H1 (cell line): ENCODE results near the gene DENND5B. TPM values are rescaled to one million over a fixed set of nuclear protein-coding genes. Genes with fewer than 3 reads are reported as not detected.
A peak's percentile ranks its signal among the peaks of the same experiment; 100 is the strongest.

Experiments used
- CTCF ChIA-PET: fragments of 300-600 bp; sonication (Branson Sonifier 250); formaldehyde crosslinking; loops from one replicate; lab custom pipeline; 2021; ENCODE audit not compliant: partially characterized antibody; lab: Charles Lee
- POLR2A ChIA-PET: fragments of 300-600 bp; sonication (Branson Sonifier 250); formaldehyde crosslinking; loops from one replicate; lab custom pipeline; 2021; ENCODE audit warnings: inconsistent platforms; ENCODE audit not compliant: partially characterized antibody; lab: Charles Lee
- DNase-seq, 2 experiments: peaks; one replicate each; pipeline versions ENCODE4 v3.0.0 to v3.0.0-alpha.2; 2010 to 2022; ENCODE audit warnings: low spot score in 2 of 2, low read depth in 1 of 2, mixed read lengths in 1 of 2
- FAIRE-seq: peaks from 2 replicates; lab custom pipeline; 2011; peaks lifted over from hg19 to GRCh38; lab: Jason Lieb, UNC
- H2AFZ ChIP-seq: 2 replicates; pipeline ENCODE4 v1.8.1; 2012; ENCODE audit warnings: low read length, inconsistent platforms
- H2AK5ac ChIP-seq: 2 replicates; pipeline ENCODE4 v1.6.1; 2013; ENCODE audit warnings: low read depth, low read length
- H2BK120ac ChIP-seq: replicated peaks from 2 replicates; pipeline ENCODE3; 2013; ENCODE audit warnings: low read depth, low read length, inconsistent platforms
- H2BK12ac ChIP-seq: 2 replicates; pipeline ENCODE4 v1.6.1; 2013; ENCODE audit warnings: low read depth, low read length
- H2BK15ac ChIP-seq: 2 replicates; pipeline ENCODE4 v1.6.1; 2013; ENCODE audit warnings: low read length
- H2BK20ac ChIP-seq: 2 replicates; pipeline ENCODE4 v1.6.1; 2013; ENCODE audit warnings: low read length
- H2BK5ac ChIP-seq: 2 replicates; pipeline ENCODE4 v1.6.1; 2013; ENCODE audit warnings: low read depth, low read length
- H3K14ac ChIP-seq: 2 replicates; pipeline ENCODE4 v1.6.1; 2013; ENCODE audit warnings: inconsistent platforms; ENCODE audit not compliant: insufficient read length
- H3K18ac ChIP-seq: 2 replicates; pipeline ENCODE4 v1.6.1; 2013; ENCODE audit warnings: low read length; ENCODE audit errors: extremely low read depth
- H3K23ac ChIP-seq: 2 replicates; pipeline ENCODE4 v1.6.1; 2013; ENCODE audit warnings: inconsistent platforms; ENCODE audit not compliant: insufficient read length
- H3K23me2 ChIP-seq: 2 replicates; pipeline ENCODE4 v1.6.1; 2013; ENCODE audit warnings: low read depth, low read length
- H3K27ac ChIP-seq: 2 replicates; pipeline ENCODE4 v1.6.1; 2011; ENCODE audit warnings: low read depth, low read length, inconsistent platforms
- H3K27me3 ChIP-seq, 4 experiments: replicated peaks in 1 of 4; 1 replicate in 1 of 4; 2 replicates in 3 of 4; pipeline versions ENCODE4 v1.6.1 to v1.8.1; 2011 to 2013; ENCODE audit warnings: low read length in 3 of 4, mild to moderate bottlenecking in 3 of 4, inconsistent platforms in 2 of 4, mixed read lengths in 2 of 4, moderate library complexity in 1 of 4; ENCODE audit not compliant: control insufficient read depth in 3 of 4, insufficient read depth in 3 of 4; ENCODE audit errors: extremely low read depth in 1 of 4
- H3K36me3 ChIP-seq, 4 experiments: 2 replicates each; pipeline versions ENCODE4 v1.6.1 to v1.8.1; 2011 to 2013; ENCODE audit warnings: mild to moderate bottlenecking in 4 of 4, low read length in 3 of 4, moderate library complexity in 2 of 4, control low read depth in 1 of 4, inconsistent platforms in 1 of 4; ENCODE audit not compliant: insufficient read depth in 4 of 4, control insufficient read depth in 2 of 4
- H3K4ac ChIP-seq: replicated peaks from 2 replicates; pipeline ENCODE3; 2013; ENCODE audit warnings: low read length, low read depth, mixed read lengths, inconsistent platforms; ENCODE audit not compliant: insufficient read length
- H3K4me1 ChIP-seq, 4 experiments: replicated peaks in 1 of 4; 1 replicate in 1 of 4; 2 replicates in 3 of 4; pipeline versions ENCODE4 v1.6.1 to v1.8.1; 2011 to 2013; ENCODE audit warnings: low read length in 3 of 4, inconsistent platforms in 2 of 4, mixed read lengths in 1 of 4; ENCODE audit not compliant: insufficient read depth in 4 of 4, control insufficient read depth in 3 of 4
- H3K4me2 ChIP-seq, 2 experiments: 2 replicates each; pipeline versions ENCODE4 v1.6.1 to v1.8.1; 2011 to 2013; ENCODE audit warnings: low read depth in 2 of 2, low read length in 2 of 2, control low read depth in 1 of 2, inconsistent platforms in 1 of 2, mild to moderate bottlenecking in 1 of 2; ENCODE audit not compliant: insufficient read depth in 1 of 2
- H3K4me3 ChIP-seq, 4 experiments: fragments of 200-600, 300-600 bp in 1 of 4; sonication (generic), shearing (Covaris generic), sonication (Bioruptor Twin) in 1 of 4; 2 replicates each; pipeline versions ENCODE4 v1.5.1 to v1.8.1; 2011 to 2016; ENCODE audit warnings: low read length in 4 of 4, low read depth in 3 of 4, control low read depth in 2 of 4, inconsistent platforms in 2 of 4, mild to moderate bottlenecking in 2 of 4, mixed read lengths in 1 of 4, moderate library complexity in 1 of 4; ENCODE audit not compliant: insufficient read depth in 2 of 4; ENCODE audit errors: extremely low read depth in 1 of 4
- H3K56ac ChIP-seq: replicated peaks from 2 replicates; pipeline ENCODE3; 2013; ENCODE audit warnings: low read depth, mild to moderate bottlenecking, mixed read lengths, low read length, inconsistent platforms; ENCODE audit not compliant: insufficient read length
- H3K79me1 ChIP-seq: 2 replicates; pipeline ENCODE4 v1.6.1; 2013; ENCODE audit warnings: low read depth, low read length, control low read depth
- H3K79me2 ChIP-seq, 2 experiments: 2 replicates each; pipeline versions ENCODE4 v1.6.1 to v1.8.1; 2012 to 2013; ENCODE audit warnings: low read length in 2 of 2, mild to moderate bottlenecking in 2 of 2, inconsistent platforms in 1 of 2; ENCODE audit not compliant: insufficient read depth in 2 of 2, control insufficient read depth in 1 of 2
- H3K9ac ChIP-seq, 4 experiments: replicated peaks in 1 of 4; 1 replicate in 1 of 4; 2 replicates in 3 of 4; pipeline versions ENCODE4 v1.6.1 to v1.8.1; 2011 to 2013; ENCODE audit warnings: low read depth in 3 of 4, low read length in 3 of 4, control low read depth in 2 of 4, mild to moderate bottlenecking in 2 of 4, moderate library complexity in 2 of 4, inconsistent platforms in 1 of 4; ENCODE audit errors: extremely low read depth in 1 of 4
- H3K9me3 ChIP-seq, 2 experiments: 2 replicates each; pipeline versions ENCODE4 v1.6.1 to v1.8.1; 2012 to 2013; ENCODE audit warnings: mild to moderate bottlenecking in 2 of 2, moderate library complexity in 2 of 2, control low read depth in 1 of 2, inconsistent platforms in 1 of 2, low read depth in 1 of 2, low read length in 1 of 2, mixed read lengths in 1 of 2; ENCODE audit not compliant: insufficient read depth in 2 of 2
- H4K20me1 ChIP-seq, 2 experiments: replicated peaks in 1 of 2; 2 replicates each; pipeline versions ENCODE3 to v1.8.1; 2011 to 2013; ENCODE audit warnings: inconsistent platforms in 2 of 2, low read length in 2 of 2, mild to moderate bottlenecking in 1 of 2; ENCODE audit not compliant: insufficient read depth in 2 of 2, control insufficient read depth in 1 of 2
- H4K5ac ChIP-seq: 2 replicates; pipeline ENCODE4 v1.6.1; 2013; ENCODE audit warnings: low read length, low read depth, mixed read lengths, inconsistent platforms; ENCODE audit not compliant: insufficient read length
- H4K8ac ChIP-seq: 2 replicates; pipeline ENCODE4 v1.8.0; 2013; ENCODE audit warnings: mild to moderate bottlenecking, moderate library complexity, low read length, inconsistent platforms; ENCODE audit not compliant: insufficient read depth; ENCODE audit errors: extremely low read depth
- H4K91ac ChIP-seq: replicated peaks from 2 replicates; pipeline ENCODE3; 2013; ENCODE audit warnings: low read length, mixed read lengths, inconsistent platforms; ENCODE audit not compliant: insufficient read length
- BACH1 ChIP-seq: IDR thresholded peaks from 2 replicates; pipeline ENCODE4 v1.6.1; 2012; ENCODE audit warnings: low read length, improper control_type of control experiment
- HDAC6 ChIP-seq: IDR thresholded peaks from one replicate; pipeline ENCODE4 v1.7.1; 2012; ENCODE audit warnings: low read depth, mild to moderate bottlenecking, inconsistent platforms, low read length, moderate library complexity
- KDM1A ChIP-seq: fragments of 200-600, 300-600 bp; sonication (generic); IDR thresholded peaks from 2 replicates; pipeline ENCODE4 v1.7.1; 2016; ENCODE audit warnings: mild to moderate bottlenecking, low read length, borderline replicate concordance
- TCF12 ChIP-seq: IDR thresholded peaks from 2 replicates; pipeline ENCODE4 v1.6.1; 2011; ENCODE audit warnings: low read depth, mild to moderate bottlenecking, low read length
- WGBS, 2 experiments: shearing (Covaris generic) in 1 of 2; methylation state at CpG; one replicate each; pipeline versions ENCODE4 v1.1.6 to v1.1.7; 2013 to 2015; ENCODE audit warnings: low lambda C conversion rate in 2 of 2, mixed read lengths in 2 of 2, inconsistent platforms in 1 of 2, low coverage in 1 of 2, missing lambda C conversion rate in 1 of 2; ENCODE audit not compliant: insufficient replicate concordance in 2 of 2, insufficient coverage in 1 of 2, insufficient read length in 1 of 2; ENCODE audit errors: extremely low coverage in 1 of 2, missing lambda C conversion rate in 1 of 2; 5-methylcytosine and 5-hydroxymethylcytosine counted together
- polyA plus RNA-seq, 7 experiments: library from polyadenylated mRNA; depleted of rRNA in 3 of 7; stranded (reverse) in 5 of 7; unstranded in 2 of 7; fragments of >200 nt in 5 of 7; fragments of 200-250 nt in 2 of 7; gene quantifications; 1 replicate in 5 of 7; 2 replicates in 1 of 7; 4 replicates in 1 of 7; pipeline versions ENCODE4 v1.2.1 to v1.2.3, GENCODE V29; 2011 to 2013; ENCODE audit warnings: missing spikeins in 2 of 7, mixed read lengths in 2 of 7
- total RNA-seq: library from RNA; stranded (reverse); fragmentation: NEBNext Ultra II Directional; extraction: Animal tissue kit (Norgen Biotek cat#: 25700); gene quantifications from 2 replicates; pipeline ENCODE4 v1.2.1, GENCODE V29; 2021

Gene DENND5B
- total and polyA plus RNA-seq, 2 of the 8 experiments (the other 6 are each of a cell fraction or from before 2014, with no cell fraction given), result 13.4 to 20.2 TPM

DNA sequence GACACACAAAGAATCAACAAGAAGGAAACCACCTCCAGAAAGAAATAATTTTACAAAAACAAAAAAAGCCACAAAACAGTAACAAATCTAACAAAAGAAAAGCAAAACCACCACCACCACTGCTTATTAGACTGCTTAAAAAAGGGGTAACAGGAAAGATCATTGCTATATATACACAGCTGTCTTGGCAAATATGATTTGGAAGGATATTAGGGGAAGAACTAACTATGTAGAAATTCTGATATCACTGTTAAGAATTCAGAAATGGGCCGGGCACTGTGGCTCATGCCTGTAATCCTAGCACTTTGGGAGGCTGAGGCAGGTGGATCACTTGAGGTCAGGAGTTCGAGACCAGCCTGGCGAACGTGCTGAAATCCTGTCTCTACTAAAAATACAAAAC lies 92.5 kb downstream of the DENND5B start:
- H2BK120ac ChIP-seq, result no peak overlapping the region
- H2BK15ac ChIP-seq, result no peak overlapping the region
- H3K4me1 ChIP-seq, result peaks cover 0 to 11% (median 3%) of the 10 kb centered on the region in 4 experiments; a peak in 4 of 7 replicates
- no peaks in the 10 kb centered on the region for H3K36me3 ChIP-seq
- H2BK20ac ChIP-seq, result no peak overlapping the region
- H3K4ac ChIP-seq, result no peak overlapping the region
- H4K91ac ChIP-seq, result no peak overlapping the region
- H2AFZ ChIP-seq, result no peak overlapping the region
- H3K9ac ChIP-seq, result no peak overlapping the region
- FAIRE-seq, result no peak
- H3K79me1 ChIP-seq, result no peaks in the 10 kb centered on the region
- H3K27ac ChIP-seq, result no peak overlapping the region
- no peak overlapping the region for H4K5ac ChIP-seq
- peaks cover 0 to 12% of the 10 kb centered on the region in 2 experiments; a peak in 1 of 4 replicates for H3K79me2 ChIP-seq
- H2AK5ac ChIP-seq, result no peak overlapping the region
- no peak overlapping the region for H3K14ac ChIP-seq
- no peak overlapping the region for H3K23ac ChIP-seq
- H3K23me2 ChIP-seq, result no peaks in the 10 kb centered on the region; the same call in 1 of the 2 replicates
- no peak overlapping the region for H3K4me2 ChIP-seq
- no peak overlapping the region for H3K56ac ChIP-seq
- H2BK5ac ChIP-seq, result peak overlapping the region; percentile 53; the same call in 1 of the 2 replicates
- ChIA-PET POLR2A (interaction anchor here (0.6 to 1.9 kb wide), 2 partner anchors 20 to 121 kb away, joined by 3 to 6 read pairs; no protein-coding TSS in a partner anchor), CTCF (no interaction called here)
- no peak overlapping the region for H3K18ac ChIP-seq
- H3K27me3 ChIP-seq, result no peaks in the 10 kb centered on the region
- TF ChIP-seq TCF12, result no peak
- no peak for TF ChIP-seq BACH1
- no peak for TF ChIP-seq HDAC6
- no peak for TF ChIP-seq KDM1A
- H4K20me1 ChIP-seq, result no peaks in the 10 kb centered on the region
- DNase-seq, result no peak
- no peak overlapping the region for H4K8ac ChIP-seq
- H3K9me3 ChIP-seq, result no peaks in the 10 kb centered on the region
- 94% methylated on average over 4 of the region's 4 CpGs; no CpG with 5 or more reads in 1 of the 2 experiments for WGBS, 2 experiments
- H2BK12ac ChIP-seq, result peak overlapping the region; percentile 51; the same call in 1 of the 2 replicates
- no peak overlapping the region for H3K4me3 ChIP-seq
